ENCODE results near the gene SHROOM1. TPM values are rescaled to one million over a fixed set of nuclear protein-coding genes. Genes with fewer than 3 reads are reported as not detected.

SHROOM1 gene
- total RNA-seq, 1 experiment from 2014 or later = 24.5 TPM

- Mint-ChIP-seq H3K9me3 (ENCODE audit: low read depth, unreplicated experiment) (no peaks in the 10 kb centered on the region), H3K36me3 (ENCODE audit: insufficient read depth, unreplicated experiment) (peaks cover 22% of the 10 kb centered on the region), H3K27me3 (ENCODE audit: unreplicated experiment) (peaks cover 9% of the 10 kb centered on the region), H3K27ac (ENCODE audit: unreplicated experiment) (no peak overlapping the region), H3K4me1 (ENCODE audit: low read depth, unreplicated experiment) (peaks cover 21% of the 10 kb centered on the region), H3K4me3 (ENCODE audit: low read depth, unreplicated experiment) (no peak overlapping the region)
- BruUV-seq (replicated peaks) = no TSS peak
- no peak for DNase-seq
- TF ChIP-seq CTCF (IDR thresholded peaks at IDR 0.05; ENCODE audit: unreplicated experiment) = no peak
- intact Hi-C loops (cut with micrococcal nuclease; ENCODE audit: unreplicated experiment) = no loop called here
- CTCF ChIA-PET = no interaction called here
Measured at GRCh38 chr5:132780577-132780976, 49.9 kb downstream of the SHROOM1 start.

GRCh38 chr5:132779961-132780360 is 50.5 kb downstream of the SHROOM1 start:
- no peaks in the 10 kb centered on the region for H3K9me3 Mint-ChIP-seq (ENCODE audit: low read depth, unreplicated experiment)

GRCh38 chr5:132778856-132779255 is 51.6 kb downstream of the SHROOM1 start:
- peaks cover 22% of the 10 kb centered on the region for H3K36me3 Mint-ChIP-seq (ENCODE audit: insufficient read depth, unreplicated experiment)
- no peak overlapping the region for H3K4me3 Mint-ChIP-seq (ENCODE audit: low read depth, unreplicated experiment)

More at GRCh38 chr5:132779961-132780360, 50.5 kb downstream of the SHROOM1 start:
- H3K36me3 Mint-ChIP-seq (ENCODE audit: insufficient read depth, unreplicated experiment) = peaks cover 22% of the 10 kb centered on the region
- peaks cover 9% of the 10 kb centered on the region for H3K27me3 Mint-ChIP-seq (ENCODE audit: unreplicated experiment)
- H3K27ac Mint-ChIP-seq (ENCODE audit: unreplicated experiment) = no peak overlapping the region
- H3K4me3 Mint-ChIP-seq (ENCODE audit: low read depth, unreplicated experiment) = no peak overlapping the region
- no peak for DNase-seq
- BruUV-seq (replicated peaks) = no TSS peak
- H3K4me1 Mint-ChIP-seq (ENCODE audit: low read depth, unreplicated experiment) = peaks cover 27% of the 10 kb centered on the region
- CTCF ChIA-PET = no interaction called here
- intact Hi-C loops (cut with micrococcal nuclease; ENCODE audit: unreplicated experiment) = no loop called here
- TF ChIP-seq CTCF (IDR thresholded peaks at IDR 0.05; ENCODE audit: unreplicated experiment) = no peak

GRCh38 chr5:132778129-132778528 is 52.3 kb downstream of the SHROOM1 start:
- intact Hi-C loops (cut with micrococcal nuclease; ENCODE audit: unreplicated experiment) = no loop called here
- Mint-ChIP-seq H3K9me3 (ENCODE audit: low read depth, unreplicated experiment) (no peaks in the 10 kb centered on the region), H3K27ac (ENCODE audit: unreplicated experiment) (no peak overlapping the region), H3K36me3 (ENCODE audit: insufficient read depth, unreplicated experiment) (peaks cover 22% of the 10 kb centered on the region), H3K4me3 (ENCODE audit: low read depth, unreplicated experiment) (peak overlapping the region; percentile 50), H3K4me1 (ENCODE audit: low read depth, unreplicated experiment) (peaks cover 29% of the 10 kb centered on the region), H3K27me3 (ENCODE audit: unreplicated experiment) (peaks cover 9% of the 10 kb centered on the region)
- CTCF ChIA-PET = interaction anchor here (0.5 to 0.8 kb wide), 2 partner anchors 11 to 1642 kb away, joined by 3 to 4 read pairs; no protein-coding TSS in a partner anchor
- no TSS peak for BruUV-seq (replicated peaks)
- TF ChIP-seq CTCF (IDR thresholded peaks at IDR 0.05; ENCODE audit: unreplicated experiment) = no peak
- DNase-seq = no peak

More at GRCh38 chr5:132778856-132779255, 51.6 kb downstream of the SHROOM1 start:
- no peak for TF ChIP-seq CTCF (IDR thresholded peaks at IDR 0.05; ENCODE audit: unreplicated experiment)
- CTCF ChIA-PET = interaction anchor here (1.0 kb wide), 1 partner anchor 28 kb away, joined by 3 read pairs; no protein-coding TSS in a partner anchor
- Mint-ChIP-seq H3K9me3 (ENCODE audit: low read depth, unreplicated experiment) (no peaks in the 10 kb centered on the region), H3K27me3 (ENCODE audit: unreplicated experiment) (peaks cover 9% of the 10 kb centered on the region), H3K4me1 (ENCODE audit: low read depth, unreplicated experiment) (peaks cover 29% of the 10 kb centered on the region), H3K27ac (ENCODE audit: unreplicated experiment) (no peak overlapping the region)
- intact Hi-C loops (cut with micrococcal nuclease; ENCODE audit: unreplicated experiment) = no loop called here
- DNase-seq = no peak
- BruUV-seq (replicated peaks) = no TSS peak

All from Calu3 (cell line).